ENCODE results near the gene LMNTD1.
"Not testable (repeated sequence)": the region's sequence is repeated elsewhere in the genome, so short reads cannot be mapped to it uniquely, and the experiment has no call there.

The LMNTD1 gene

DNA sequence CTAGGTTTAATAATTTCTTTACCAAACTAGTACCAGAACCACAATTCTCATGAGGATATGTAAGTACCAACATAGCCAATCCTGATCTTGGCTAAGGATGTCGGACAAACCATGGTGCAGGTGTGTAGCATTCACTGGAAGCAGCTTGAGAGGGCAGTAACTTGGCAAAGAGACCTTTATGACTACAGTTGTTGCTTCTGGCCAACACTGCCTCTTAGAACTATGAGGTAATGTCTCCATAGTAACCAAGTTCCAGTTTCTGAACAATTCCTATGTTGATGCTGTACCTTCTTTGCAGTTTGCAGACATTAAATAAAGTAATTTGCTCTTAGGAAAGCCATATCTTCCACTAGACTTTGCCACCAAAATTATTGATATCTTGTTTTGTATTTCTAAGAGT, at the start of gene LMNTD1:
Gene LMNTD1, minus strand, starts transcription at position 186 of the 400 bp plus-strand sequence. CDS start 324 bp downstream, outside the sequence.
- in situ Hi-C loops (cut with MboI; ENCODE audit: low sequenced_read_pairs), result no loop called here

GRCh38 chr12:25598956-25599355, 45.9 kb upstream of the LMNTD1 start:
- in situ Hi-C loops (cut with MboI; ENCODE audit: low sequenced_read_pairs), result no loop called here

DNA sequence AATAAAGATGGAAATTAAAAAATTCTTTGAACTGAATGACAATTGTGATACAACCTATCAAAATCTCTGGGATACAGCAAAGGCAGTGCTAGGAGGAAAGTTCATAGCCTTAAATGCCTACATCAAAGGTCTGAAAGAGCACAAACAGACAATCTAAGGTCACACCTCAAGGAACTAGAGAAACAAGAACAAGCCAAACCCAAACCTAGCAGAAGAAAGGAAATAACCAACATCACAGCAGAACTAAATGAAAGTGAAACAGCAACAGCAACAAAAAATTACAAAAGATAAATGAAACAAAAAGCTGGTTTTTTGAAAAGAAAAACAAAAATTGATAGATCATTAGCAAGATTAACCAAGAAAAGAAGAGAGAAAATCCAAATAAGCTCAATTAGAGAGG, 42.4 kb upstream of the LMNTD1 start:
- in situ Hi-C loops (cut with MboI; ENCODE audit: low sequenced_read_pairs), result not testable (repeated sequence)

DNA sequence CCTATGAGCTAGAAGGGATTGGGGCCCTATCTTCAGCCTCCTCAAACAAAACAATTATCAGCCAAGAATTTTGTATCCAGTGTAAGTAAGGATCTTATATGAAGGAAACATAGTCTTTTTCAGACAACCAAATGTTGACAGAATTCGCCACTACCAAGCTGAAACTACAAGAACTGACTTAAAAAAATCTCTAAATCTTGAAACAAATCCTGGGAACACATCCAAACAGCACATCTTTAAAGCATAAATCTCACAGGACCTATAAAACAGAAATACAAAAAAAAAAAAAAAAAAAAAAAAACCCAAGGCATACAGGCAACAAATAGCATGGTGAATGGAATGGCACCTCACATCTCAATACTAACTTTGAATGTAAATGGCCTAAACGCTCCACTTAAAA, 41.3 kb upstream of the LMNTD1 start:
- in situ Hi-C loops (cut with MboI; ENCODE audit: low sequenced_read_pairs), result no loop called here

- in situ Hi-C loops (cut with MboI; ENCODE audit: low sequenced_read_pairs), result no loop called here
These were observed 39.8 kb upstream of the LMNTD1 start for GRCh38 chr12:25592725-25593495.

- in situ Hi-C loops (cut with MboI; ENCODE audit: low sequenced_read_pairs), result no loop called here
These were observed 38.1 kb upstream of the LMNTD1 start for GRCh38 chr12:25591144-25591543.

DNA sequence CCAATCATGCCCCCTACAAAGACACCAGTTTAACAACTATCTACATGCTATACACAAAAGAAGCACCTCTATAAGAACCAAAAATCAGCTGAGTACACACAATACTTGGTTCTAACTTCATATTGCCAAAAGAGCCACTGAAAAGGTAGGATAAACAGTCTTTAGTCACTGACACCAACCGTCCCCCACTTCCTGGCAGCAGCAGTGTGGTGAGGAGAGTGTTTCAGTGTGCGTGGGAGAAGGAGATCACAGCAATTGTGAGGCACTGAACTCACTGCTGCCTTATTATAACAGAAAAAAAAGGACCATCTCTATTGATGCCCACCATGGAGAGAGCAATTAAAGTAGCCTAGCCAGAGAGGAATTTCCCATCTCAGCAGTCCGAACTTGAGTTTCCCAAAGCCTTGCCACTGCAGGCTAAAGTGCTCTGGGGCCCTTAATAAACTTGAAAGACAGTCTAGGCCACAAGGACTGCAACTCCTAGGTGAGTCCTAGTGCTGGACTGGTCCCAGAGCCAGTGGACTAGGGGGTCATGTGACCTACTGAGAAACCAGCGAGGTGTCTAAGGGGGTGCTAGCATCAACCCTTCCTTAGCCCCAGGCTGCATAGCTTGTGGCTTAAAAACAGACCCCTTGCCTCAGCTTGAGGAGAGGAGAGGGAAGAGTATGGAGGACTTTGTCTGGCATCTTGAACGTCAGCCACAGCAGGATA, 37.1 kb upstream of the LMNTD1 start:
- in situ Hi-C loops (cut with MboI; ENCODE audit: low sequenced_read_pairs), result no loop called here

- in situ Hi-C loops (cut with MboI; ENCODE audit: low sequenced_read_pairs), result no loop called here
These were observed 34.3 kb upstream of the LMNTD1 start for GRCh38 chr12:25587346-25587745.

- in situ Hi-C loops (cut with MboI; ENCODE audit: low sequenced_read_pairs), result no loop called here
These were observed 32.6 kb upstream of the LMNTD1 start for GRCh38 chr12:25585662-25586061.

DNA sequence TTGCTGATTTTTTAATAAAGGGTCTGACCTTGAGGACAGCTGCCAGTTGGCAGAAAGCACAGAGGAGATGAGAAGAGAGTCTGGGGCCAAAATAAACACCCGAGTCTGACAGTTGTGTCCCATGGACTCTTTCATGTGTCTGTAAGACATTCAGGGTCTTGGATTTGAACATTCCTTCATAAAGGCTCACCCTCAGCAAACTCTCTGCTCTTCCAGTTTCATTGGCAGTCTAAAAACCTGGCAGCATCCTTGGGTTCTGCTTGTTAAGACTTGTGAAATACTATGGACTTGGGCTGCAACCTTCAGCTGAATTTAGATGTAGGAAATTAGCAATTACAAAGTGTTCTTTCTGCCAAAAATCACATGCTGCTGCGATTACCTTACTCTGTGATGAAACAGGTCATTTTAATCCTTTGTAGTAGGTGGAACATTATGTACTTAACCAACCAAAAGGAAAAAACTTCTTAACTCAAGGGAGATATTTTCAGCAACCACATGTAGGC, 32.0 kb upstream of the LMNTD1 start:
- in situ Hi-C loops (cut with MboI; ENCODE audit: low sequenced_read_pairs), result no loop called here

DNA sequence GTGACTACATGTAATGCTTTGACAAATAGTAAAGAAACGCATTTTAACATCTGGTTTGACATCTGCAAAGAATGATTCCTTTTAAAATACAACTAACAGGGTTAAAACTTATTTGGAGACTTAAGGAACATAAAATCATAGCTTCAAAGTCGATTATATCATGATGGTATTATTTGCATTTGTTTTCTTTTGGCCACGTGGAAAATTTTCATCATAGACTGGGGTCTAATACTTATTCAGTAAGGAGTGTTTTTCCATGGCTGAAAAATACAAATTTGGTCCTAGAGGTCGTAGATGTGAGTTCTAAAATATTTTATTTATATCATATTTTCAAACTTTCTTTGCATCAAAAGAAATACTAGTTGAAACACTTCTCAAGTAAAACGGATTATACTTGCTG, 31.5 kb upstream of the LMNTD1 start:
- in situ Hi-C loops (cut with MboI; ENCODE audit: low sequenced_read_pairs), result no loop called here

- in situ Hi-C loops (cut with MboI; ENCODE audit: low sequenced_read_pairs), result no loop called here
These were observed 30.5 kb upstream of the LMNTD1 start for GRCh38 chr12:25583545-25583944.

GRCh38 chr12:25581067-25581466, 28.0 kb upstream of the LMNTD1 start:
- in situ Hi-C loops (cut with MboI; ENCODE audit: low sequenced_read_pairs), result no loop called here

GRCh38 chr12:25578411-25579143, 25.5 kb upstream of the LMNTD1 start:
- in situ Hi-C loops (cut with MboI; ENCODE audit: low sequenced_read_pairs), result no loop called here

- in situ Hi-C loops (cut with MboI; ENCODE audit: low sequenced_read_pairs), result no loop called here
These were observed 21.7 kb upstream of the LMNTD1 start for GRCh38 chr12:25574761-25575160.

GRCh38 chr12:25573346-25573745, 20.3 kb upstream of the LMNTD1 start:
- in situ Hi-C loops (cut with MboI; ENCODE audit: low sequenced_read_pairs), result no loop called here

DNA sequence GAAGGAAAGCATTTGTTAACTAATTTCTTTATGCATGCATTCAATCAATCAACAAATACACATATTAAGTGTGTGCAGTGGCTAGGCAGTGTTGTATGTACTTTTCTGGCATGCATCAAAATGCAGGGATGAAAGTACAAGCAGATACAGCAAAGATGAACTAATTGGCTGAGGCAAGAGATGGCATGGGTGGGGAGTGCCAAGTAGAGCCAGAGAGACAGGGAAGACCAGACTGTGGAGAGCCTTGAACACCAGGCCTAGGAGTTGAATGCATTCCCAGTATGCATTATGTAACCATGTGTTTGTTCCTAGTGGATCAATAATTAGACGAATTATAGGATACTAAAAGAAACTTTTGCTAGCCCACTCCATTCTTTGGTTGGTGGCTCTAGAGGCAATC, 17.3 kb upstream of the LMNTD1 start:
- in situ Hi-C loops (cut with MboI; ENCODE audit: low sequenced_read_pairs), result no loop called here

GRCh38 chr12:25566202-25566949, 13.3 kb upstream of the LMNTD1 start:
- in situ Hi-C loops (cut with MboI; ENCODE audit: low sequenced_read_pairs), result no loop called here

GRCh38 chr12:25558586-25558985, 5.5 kb upstream of the LMNTD1 start:
- in situ Hi-C loops (cut with MboI; ENCODE audit: low sequenced_read_pairs), result no loop called here

- in situ Hi-C loops (cut with MboI; ENCODE audit: low sequenced_read_pairs), result no loop called here
These were observed 4.8 kb upstream of the LMNTD1 start for GRCh38 chr12:25557830-25558436.

All from HL-60/S4 treated with phorbol 12-myristate 13-acetate at 8.2 ng/mL for 4 days and 3 days (cell line).